Stimulated activated CD4-positive, alpha-beta T cell treated with anti-CD3 and anti-CD28 coated beads, TNF-alpha, amount 100 ng/mL, for 4 hours (primary cell): ENCODE results near the gene BAHD1.

Experiments used
- DNase-seq, 3 experiments: peaks; one replicate each; pipeline ENCODE4 v3.0.0-alpha.2; 2020; ENCODE audit warnings: low read depth in 3 of 3

Gene BAHD1

DNA sequence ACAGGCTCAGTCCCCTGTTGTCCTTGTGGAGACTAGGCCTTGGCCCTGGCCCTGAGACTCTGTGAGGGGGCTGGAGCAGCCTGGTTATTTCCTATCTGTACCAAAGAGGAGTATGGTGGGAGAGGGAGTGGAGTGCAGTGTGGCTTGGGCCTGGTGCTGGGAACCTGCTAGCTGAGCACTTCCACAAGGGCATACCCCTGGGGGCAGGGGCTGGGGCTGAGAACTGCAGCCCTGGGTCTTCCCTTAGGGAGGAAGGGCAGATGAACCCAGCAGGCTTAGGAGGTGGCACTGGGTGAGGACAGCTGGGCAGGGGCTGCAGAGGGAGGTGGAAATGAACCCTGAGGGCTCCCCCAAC lies 26.5 kb downstream of the BAHD1 start:
- DNase-seq: no peak

DNA sequence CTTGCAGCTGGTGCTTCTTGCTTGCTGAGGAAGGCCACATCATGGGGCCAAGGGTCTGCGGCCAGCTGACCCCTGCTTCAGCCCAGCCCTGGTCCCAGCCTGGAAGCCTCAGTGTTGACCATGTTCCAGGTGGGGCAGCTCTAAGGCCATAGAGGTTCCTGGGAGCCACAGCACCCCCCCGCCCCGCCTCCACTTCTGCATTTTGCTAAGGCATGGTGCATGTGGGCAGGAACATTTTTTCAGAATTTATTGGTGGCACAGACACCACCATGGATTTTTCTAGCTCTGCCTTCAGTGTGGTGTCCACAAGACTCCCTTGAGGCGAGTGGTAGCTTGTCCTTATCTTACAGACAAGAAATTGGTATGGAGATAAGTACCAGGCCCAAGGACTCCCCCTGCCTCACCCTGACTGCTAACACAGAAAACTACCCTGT lies 28.2 kb downstream of the BAHD1 start:
- no peak for DNase-seq

DNA sequence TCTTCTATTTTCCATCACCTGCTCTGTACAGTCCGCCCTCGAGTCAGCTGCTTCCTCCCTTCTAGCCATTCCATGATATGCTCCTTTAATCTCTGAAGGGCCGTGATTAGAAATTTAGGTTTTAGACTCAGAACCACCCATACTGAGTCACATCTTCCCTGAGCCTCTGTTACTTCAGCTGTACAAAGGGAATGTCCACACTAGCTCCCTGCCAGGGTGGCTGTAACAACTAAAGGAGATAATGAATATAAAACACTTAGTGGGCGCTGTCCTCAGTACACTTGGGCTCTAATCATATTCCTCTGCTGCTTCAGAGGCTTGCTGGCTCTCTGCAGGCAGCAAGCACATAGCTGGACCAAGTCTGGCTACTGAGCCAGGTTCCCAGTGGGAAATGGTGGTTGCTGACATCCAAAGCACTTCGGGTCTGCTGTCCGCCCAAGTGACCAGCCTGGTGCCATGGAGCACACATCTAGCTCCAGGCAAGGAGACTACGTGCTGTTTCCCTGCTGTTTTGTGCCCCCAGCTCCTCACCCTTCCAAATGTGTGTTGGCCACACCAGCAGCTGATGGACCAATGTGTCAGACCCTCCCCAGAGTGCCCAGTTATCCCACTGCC lies 29.1 kb downstream of the BAHD1 start:
- DNase-seq: no peak

DNA sequence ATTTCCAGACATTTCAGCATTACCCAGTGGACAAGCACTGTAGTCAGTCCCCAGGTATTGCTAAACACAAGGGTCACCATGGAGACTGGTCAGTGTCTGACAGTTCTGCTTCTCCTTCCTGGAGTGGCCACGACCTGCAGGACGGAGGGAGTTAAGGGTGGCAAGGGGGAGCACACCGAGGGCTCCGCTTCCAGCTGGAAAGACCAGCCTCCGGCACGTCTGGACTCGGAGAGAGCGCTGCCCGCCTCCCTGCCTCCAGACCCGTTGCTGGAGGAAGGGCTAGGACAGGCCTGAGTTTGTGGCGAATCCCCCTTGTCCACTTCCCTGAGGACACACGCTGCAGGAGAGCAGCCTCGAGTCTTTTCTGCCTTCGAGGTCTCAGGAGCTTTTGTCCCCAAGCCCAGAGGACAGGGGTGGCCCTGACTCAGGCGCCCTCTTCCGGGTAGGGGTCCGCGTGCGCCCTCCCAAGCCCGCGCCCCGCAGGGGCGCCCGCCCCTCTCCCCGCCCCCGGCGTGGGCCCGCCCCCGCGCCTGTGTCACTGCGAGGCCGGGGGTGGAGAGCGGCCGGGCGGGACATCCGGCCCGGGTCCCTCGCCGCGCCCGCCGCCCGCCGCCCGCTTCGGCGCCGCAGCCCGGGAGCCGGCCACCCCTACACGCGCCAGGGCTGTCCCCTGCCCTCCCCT lies 29.8 kb downstream of the BAHD1 start, which contains the start of gene CHST14:
Gene CHST14 (plus strand): TSS at position 562 of the 682 bp plus-strand sequence. CDS start 230 bp downstream, outside the sequence.
- DNase-seq: peak; percentile 39 to 57 (median 39)

DNA sequence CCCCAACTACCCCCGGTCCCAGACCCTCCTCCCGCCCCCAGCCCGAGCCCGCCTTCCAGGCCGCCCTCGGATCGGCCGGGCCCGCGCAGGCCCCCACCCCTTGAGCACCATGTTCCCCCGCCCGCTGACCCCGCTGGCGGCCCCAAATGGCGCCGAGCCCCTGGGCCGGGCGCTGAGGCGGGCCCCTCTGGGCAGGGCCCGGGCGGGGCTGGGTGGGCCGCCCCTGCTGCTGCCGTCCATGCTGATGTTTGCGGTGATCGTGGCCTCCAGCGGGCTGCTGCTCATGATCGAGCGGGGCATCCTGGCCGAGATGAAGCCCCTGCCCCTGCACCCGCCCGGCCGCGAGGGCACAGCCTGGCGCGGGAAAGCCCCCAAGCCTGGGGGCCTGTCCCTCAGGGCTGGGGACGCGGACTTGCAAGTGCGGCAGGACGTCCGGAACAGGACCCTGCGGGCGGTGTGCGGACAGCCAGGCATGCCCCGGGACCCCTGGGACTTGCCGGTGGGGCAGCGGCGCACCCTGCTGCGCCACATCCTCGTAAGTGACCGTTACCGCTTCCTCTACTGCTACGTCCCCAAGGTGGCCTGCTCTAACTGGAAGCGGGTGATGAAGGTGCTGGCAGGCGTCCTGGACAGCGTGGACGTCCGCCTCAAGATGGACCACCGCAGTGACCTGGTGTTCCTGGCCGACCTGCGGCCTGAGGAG lies 30.5 kb downstream of the BAHD1 start:
- no peak for DNase-seq

DNA sequence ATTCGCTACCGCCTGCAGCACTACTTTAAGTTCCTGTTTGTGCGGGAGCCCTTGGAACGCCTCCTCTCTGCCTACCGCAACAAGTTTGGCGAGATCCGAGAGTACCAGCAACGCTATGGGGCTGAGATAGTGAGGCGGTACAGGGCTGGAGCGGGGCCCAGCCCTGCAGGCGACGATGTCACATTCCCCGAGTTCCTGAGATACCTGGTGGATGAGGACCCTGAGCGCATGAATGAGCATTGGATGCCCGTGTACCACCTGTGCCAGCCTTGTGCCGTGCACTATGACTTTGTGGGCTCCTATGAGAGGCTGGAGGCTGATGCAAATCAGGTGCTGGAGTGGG lies 31.0 kb downstream of the BAHD1 start:
- DNase-seq: no peak

DNA sequence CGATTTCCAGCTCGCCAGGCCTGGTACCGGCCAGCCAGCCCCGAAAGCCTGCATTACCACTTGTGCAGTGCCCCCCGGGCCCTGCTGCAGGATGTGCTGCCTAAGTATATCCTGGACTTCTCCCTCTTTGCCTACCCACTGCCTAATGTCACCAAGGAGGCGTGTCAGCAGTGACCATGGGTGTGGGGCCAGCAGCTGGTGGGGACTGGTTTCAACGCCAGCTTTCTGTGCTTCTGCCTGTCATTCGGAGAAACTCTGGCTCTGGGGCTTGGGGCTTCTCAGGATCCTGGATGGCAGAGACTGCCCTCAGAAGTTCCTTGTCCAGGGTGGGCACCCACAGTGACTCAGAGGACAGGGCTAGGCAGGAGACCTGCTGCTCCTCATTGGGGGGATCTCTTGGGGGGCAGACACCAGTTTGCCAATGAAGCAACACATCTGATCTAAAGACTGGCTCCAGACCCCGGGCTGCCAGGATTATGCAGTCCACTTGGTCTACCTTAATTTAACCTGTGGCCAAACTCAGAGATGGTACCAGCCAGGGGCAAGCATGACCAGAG lies 31.5 kb downstream of the BAHD1 start:
- no peak for DNase-seq

DNA sequence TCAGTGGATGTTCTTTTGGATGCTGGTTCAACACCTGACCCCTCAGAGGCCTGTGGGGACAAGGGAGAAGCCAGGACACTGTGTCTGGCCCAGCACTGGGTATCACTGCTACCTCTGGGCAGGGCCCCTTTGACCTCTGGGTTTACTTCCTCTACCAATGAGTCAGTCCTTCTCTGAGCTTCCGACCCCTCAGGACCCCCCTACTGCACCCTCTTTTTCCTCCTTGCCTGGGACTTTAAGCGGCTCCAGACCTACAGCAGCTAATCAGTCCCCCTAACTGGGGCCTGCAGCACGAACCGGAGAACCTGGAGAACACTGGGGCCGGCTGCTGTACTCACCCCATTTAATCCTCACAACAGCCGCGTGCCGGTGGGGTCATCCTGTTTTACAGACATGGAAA lies 33.8 kb downstream of the BAHD1 start:
- no peak for DNase-seq

DNA sequence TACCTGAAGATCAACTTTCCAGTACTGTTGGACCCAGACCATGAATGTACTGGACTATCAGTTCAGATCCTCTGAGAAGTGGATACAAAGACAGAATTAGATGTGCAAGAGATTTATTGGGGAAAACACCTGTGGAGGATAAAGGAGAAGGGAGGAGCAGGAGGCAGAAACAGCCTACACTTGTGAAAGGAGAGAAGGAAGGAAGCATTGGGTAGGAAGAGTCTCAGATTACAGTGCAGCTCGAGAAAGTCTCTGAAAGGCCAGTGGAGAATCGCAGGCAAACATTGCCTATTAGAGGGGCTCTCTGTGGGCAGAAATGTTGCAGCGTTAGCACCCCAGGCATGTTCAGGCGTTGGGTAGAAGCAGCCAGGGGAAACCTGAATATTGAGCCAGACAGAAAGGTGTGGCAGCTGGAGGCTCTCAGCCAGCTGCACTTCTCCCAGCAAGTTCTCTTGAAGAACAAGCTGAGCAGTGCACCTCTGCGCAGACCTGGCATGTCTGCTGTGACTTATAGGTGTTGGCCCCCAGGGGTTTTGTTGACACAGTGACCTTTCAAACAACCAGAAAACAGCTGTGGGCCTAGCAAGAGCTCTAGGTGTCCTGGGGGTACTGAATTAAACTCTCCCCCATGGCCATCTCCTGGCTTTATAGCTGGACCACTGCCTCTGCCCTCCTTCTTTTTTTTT lies 37.0 kb downstream of the BAHD1 start:
- DNase-seq: no peak

DNA sequence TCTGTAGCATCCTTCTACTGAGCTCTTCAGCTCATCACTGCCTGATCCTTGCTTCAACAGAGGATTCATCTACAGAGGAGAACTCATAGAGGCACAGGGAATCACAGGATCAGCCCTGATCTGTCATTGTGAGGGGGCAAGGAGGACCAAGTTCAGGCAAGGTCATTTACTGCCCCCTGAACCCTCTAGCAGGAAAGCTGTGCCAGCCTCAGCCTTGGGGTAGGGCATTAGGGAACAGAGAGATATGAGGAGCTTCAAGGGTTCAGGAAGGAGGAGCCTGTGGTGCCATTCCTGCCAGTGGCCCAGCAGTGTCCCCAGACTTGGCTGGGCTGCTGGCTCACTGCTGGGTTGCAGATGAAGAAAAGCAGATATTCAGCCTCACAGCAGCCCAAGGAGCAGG lies 38.3 kb downstream of the BAHD1 start:
- no peak for DNase-seq

DNA sequence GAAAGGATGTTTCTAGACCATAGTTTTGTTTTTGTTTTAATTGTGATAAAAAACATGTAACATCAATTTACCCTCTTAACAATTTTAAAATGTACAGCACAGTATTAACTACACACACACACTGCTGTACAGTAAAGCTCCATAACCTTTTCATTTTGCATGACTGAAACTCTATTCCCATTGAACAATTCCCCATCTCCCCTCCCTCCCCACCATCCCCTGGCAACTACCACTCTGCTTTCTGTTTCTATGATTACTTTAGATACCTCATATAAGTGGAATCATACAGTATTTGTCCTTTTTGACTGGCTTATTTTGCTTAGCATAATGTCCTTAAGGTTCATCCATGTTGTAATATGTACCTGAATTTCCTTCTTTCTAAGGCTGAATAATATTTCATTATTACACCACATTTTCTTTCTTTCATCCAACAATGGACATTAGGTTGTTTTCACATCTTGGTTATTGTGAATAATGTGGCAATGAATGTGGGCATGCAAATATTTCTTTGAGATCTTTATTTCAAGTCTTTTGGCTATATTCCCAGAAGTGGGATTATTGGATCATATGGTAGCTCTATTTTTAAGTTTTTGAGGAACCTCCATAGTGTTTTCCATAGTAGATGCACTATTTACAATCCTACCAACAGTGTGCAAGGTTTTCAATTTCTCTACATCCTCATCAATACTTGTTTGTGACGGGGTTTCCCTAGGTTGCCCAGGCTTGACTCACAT lies 40.8 kb downstream of the BAHD1 start:
- DNase-seq: no peak

DNA sequence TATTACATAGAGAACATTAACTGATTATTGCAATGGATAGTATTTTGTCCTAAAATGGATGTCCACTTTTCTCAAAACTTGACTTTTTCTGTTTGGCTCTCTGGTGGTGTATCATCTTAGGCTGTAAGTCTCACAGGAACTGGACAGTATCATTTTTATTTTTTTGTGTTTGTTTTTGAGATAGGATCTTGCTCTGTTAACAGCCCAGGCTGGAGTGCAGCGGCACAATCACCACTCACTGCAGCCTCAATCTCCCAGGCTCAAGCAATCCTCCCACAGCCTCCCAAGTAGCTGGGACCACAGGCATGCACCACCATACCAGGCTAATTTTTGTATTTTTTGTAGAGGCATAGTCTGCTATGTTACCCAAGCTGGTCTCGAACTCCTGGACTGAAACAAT lies 43.2 kb downstream of the BAHD1 start:
- no peak for DNase-seq

DNA sequence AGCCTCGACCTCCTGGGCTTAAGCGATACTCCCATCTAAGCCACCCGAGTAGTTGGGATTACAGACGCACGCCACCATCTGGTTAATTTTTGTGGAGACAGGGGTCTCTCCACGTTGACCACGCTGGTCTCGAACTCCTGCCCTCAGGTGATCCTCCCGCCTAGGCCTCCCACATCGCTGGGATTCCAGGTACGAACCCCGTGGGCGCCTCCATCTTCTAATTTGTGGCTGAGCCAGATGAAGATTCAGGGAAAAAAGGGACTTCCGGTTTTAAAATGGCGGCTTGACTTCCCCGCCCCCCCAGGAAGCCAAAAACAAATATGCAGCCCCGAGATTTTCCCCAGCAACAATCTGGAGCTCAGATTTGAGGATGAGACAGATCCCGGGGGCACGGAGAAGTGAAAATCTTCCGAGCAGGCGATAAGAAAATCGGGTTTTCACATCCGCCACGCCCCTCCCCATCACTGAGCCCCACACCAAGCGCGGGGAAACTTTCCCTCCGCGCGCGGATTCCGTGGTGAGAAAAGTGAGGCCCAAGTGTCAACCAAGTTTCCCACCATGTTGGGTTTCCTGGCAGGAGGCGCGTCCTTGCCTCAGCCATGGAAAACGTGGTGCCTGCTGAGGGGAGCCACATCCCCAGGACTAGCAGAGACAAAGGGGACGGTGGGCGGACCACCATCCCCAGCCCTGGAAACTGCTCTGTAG lies 45.5 kb downstream of the BAHD1 start:
- no peak for DNase-seq

DNA sequence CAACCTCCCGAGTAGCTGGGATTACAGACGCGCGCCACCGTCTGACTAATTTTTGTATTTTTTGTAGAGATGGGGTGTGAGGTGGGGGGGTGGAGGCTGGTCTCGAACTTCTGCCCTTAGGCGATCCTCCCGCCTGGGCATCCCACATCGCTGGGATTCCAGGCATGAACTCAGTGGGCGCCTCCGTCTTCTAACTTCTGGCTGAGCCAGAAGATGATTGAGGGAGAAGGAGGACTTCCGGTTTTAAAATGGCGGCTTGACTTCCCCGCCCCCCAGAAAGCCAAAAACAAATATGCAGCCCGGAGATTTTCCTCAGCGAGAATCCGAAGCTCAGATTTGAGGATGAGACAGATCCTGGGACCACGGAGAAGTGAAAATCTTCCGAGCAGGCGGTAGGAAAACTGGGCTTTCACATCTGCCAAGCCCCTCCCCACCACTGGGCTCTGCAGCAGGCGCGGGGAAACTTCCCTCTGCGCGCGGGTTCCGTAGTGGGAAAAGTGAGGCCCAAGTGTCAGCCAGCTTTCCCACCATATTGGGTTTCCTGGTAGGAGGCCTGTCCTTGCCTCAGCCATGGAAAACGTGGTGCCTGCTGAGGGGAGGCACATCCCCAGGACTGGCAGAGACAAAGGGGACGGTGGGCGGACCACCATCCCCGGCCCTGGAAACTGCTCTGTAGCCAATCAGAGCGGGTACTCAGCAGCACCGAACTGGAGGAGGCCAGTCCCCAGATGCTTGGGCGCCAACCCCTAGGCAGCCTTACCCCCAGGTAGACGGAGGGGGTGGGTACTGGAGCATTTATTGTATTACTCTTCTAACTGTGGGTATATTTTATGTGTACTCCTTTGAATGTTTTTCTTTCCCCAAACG lies 47.3 kb downstream of the BAHD1 start:
- DNase-seq: no peak

DNA sequence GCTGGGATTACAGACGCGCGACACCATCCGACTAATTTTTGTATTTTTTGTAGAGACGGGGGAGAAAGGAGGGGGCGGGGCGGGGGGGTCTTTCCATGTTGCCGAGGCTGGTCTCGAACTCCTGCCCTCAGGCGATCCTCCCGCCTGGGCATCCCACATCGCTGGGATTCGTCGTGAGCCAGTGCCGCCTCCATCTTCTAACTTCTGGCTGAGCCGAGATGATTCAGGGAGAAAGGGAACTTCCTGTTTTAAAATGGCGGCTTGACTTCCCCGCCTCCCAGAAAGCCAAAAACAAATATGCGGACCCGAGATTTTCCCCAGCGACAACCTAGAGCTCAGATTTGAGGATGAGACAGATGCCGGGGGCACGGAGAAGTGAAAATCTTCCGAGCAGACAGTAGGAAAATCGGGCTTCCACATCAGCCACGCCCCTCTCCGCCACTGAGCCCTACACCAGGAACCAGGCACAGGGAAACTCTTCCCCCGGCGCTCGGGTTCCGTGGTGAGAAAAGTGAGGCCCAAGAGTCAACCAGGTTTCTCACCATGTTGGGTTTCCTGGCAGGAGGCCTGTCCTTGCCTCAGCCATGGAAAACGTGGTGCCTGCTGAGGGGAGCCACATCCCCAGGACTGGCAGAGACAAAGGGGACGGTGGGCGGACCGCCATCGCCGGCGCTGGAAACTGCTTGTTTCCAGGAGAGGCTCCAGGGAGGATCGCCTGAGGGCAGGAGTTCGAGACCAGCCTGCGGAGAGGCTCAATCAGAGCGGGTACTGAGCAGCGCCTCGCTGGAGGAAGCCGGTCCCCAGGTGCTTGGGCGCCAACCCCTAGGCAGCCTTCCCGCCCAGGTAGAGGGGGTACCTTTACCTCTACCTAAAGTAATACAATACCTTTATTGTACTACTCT lies 48.8 kb downstream of the BAHD1 start:
- no peak for DNase-seq

DNA sequence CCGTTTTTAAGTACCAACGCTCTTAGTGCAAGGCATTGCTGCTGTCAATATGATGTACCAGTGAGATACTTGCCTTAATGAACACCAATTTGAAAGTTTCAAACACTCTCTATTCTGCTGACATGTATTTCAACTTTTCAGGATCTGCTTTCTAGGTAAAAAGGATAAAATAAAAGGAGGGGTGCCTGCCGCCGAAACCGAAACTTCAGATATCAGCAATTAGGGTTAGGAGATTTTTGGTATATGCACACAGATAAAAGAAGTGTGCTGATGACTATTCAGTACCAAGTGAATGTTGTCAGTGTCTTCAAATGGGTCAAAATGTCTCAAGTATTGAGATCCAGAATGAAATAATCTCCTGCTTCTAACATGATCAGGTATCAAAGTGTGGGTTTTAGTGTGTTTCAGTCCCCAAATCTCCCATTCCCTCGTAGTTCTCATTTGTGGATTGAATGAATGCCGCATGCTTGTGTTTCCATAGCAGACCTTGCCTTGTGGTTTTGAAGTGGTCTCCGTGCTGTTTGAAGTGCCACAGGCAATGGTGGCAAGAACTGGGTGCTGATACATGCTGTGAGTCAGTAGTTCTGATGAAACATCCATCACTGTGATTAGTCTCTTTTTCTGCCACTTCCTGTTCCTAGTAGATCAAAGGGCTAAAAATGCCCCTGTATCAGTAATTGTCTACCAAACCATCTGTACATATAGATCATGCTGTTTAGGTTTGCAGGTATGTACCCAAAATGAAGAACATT lies 52.5 kb downstream of the BAHD1 start:
- peak in 2 of 3 experiments; percentile 35 to 45 for DNase-seq

DNA sequence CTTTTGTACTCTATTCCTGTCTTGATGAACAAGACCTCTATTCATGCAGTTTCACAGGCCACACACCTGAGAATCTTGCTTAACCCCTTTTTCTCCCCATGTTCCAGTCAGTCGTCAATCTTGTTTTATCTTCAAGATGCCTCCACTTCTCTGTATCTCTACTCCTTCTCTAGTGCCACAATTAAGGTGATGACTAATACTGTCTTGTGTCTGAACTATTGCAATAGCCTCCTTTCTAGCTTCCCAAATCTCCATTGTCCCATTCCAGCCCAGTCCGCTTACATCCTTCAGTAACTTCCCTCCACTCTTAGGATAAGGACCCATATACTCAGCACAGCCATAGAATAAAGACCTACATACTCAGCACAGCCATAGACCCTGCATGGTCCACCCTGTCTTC lies 54.8 kb downstream of the BAHD1 start:
- DNase-seq: no peak

DNA sequence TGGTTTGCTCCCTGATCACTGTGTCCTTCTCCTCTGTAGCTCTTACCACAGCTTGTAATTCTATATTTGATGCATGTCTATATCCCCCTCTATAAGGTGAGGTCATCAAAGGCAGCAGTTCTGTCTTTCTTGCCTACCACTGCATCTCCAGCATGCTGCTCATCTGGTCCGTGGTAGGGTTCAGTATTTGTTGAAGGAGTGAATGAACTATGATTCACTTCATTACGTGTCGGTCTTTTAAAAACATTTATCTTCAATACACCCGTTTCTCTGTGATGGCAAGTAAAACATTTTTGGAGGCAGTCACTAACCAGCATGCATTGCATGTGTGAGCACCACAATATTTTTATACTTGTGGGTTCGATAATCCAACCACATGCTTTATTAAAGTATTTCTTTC lies 57.7 kb downstream of the BAHD1 start:
- no peak for DNase-seq
